Rectal smooth muscle tissue (tissue), 1 donor: Measurements from ENCODE around the gene HMCN1.

Experiments
- H3K27ac ChIP-seq: one replicate; pipeline ENCODE4 v1.7.0; 2013; ENCODE audit warnings: low read depth, low read length, inconsistent platforms
- H3K27me3 ChIP-seq: one replicate; pipeline ENCODE4 v1.7.0; 2013; ENCODE audit warnings: low read length; ENCODE audit not compliant: control insufficient read depth, insufficient read depth
- H3K36me3 ChIP-seq: one replicate; pipeline ENCODE4 v1.7.0; 2013; ENCODE audit warnings: low read length; ENCODE audit not compliant: control insufficient read depth, insufficient read depth
- H3K4me1 ChIP-seq: one replicate; pipeline ENCODE4 v1.7.0; 2013; ENCODE audit warnings: low read length; ENCODE audit not compliant: control insufficient read depth, insufficient read depth
- H3K4me3 ChIP-seq: one replicate; pipeline ENCODE4 v1.7.0; 2013; ENCODE audit warnings: low read length
- H3K9ac ChIP-seq: one replicate; pipeline ENCODE4 v1.7.0; 2013; ENCODE audit warnings: low read length

The HMCN1 gene

GRCh38 chr1:185938396-185938795 is 204.2 kb downstream of the HMCN1 start:
- H3K36me3 ChIP-seq: no peaks in the 10 kb centered on the region
- H3K27me3 ChIP-seq: no peaks in the 10 kb centered on the region
- no peak overlapping the region for H3K4me3 ChIP-seq
- H3K9ac ChIP-seq: no peak overlapping the region
- H3K4me1 ChIP-seq: no peaks in the 10 kb centered on the region
- no peak overlapping the region for H3K27ac ChIP-seq

- no peaks in the 10 kb centered on the region for H3K36me3 ChIP-seq
- no peak overlapping the region for H3K27ac ChIP-seq
- H3K4me3 ChIP-seq: no peak overlapping the region
- H3K4me1 ChIP-seq: no peaks in the 10 kb centered on the region
- H3K27me3 ChIP-seq: no peaks in the 10 kb centered on the region
- H3K9ac ChIP-seq: no peak overlapping the region
Measured at GRCh38 chr1:185939142-185939541, 205.0 kb downstream of the HMCN1 start.

GRCh38 chr1:185942961-185943360 is 208.8 kb downstream of the HMCN1 start:
- Histone ChIP-seq H3K9ac (no peak overlapping the region), H3K27me3 (no peaks in the 10 kb centered on the region), H3K4me1 (no peaks in the 10 kb centered on the region), H3K27ac (no peak overlapping the region), H3K36me3 (no peaks in the 10 kb centered on the region), H3K4me3 (no peak overlapping the region)

- Histone ChIP-seq H3K27me3 (no peaks in the 10 kb centered on the region), H3K4me3 (no peak overlapping the region), H3K4me1 (no peaks in the 10 kb centered on the region), H3K27ac (no peak overlapping the region), H3K36me3 (no peaks in the 10 kb centered on the region), H3K9ac (no peak overlapping the region)
Measured at GRCh38 chr1:185956881-185957280, 222.7 kb downstream of the HMCN1 start.

GRCh38 chr1:185957441-185958363 is 223.5 kb downstream of the HMCN1 start:
- no peak overlapping the region for H3K4me3 ChIP-seq
- H3K9ac ChIP-seq: no peak overlapping the region
- no peaks in the 10 kb centered on the region for H3K4me1 ChIP-seq
- H3K27me3 ChIP-seq: no peaks in the 10 kb centered on the region
- no peak overlapping the region for H3K27ac ChIP-seq
- H3K36me3 ChIP-seq: no peaks in the 10 kb centered on the region

GRCh38 chr1:185960422-185961321 is 226.5 kb downstream of the HMCN1 start:
- H3K9ac ChIP-seq: no peak overlapping the region
- H3K27ac ChIP-seq: no peak overlapping the region
- H3K36me3 ChIP-seq: no peaks in the 10 kb centered on the region
- no peaks in the 10 kb centered on the region for H3K4me1 ChIP-seq
- no peaks in the 10 kb centered on the region for H3K27me3 ChIP-seq
- no peak overlapping the region for H3K4me3 ChIP-seq

- Histone ChIP-seq H3K36me3 (no peaks in the 10 kb centered on the region), H3K27me3 (no peaks in the 10 kb centered on the region), H3K4me3 (no peak overlapping the region), H3K4me1 (no peaks in the 10 kb centered on the region), H3K9ac (no peak overlapping the region), H3K27ac (no peak overlapping the region)
Measured at GRCh38 chr1:185961664-185962063, 227.5 kb downstream of the HMCN1 start.

- H3K36me3 ChIP-seq: no peaks in the 10 kb centered on the region
- no peak overlapping the region for H3K9ac ChIP-seq
- no peak overlapping the region for H3K4me3 ChIP-seq
- no peaks in the 10 kb centered on the region for H3K4me1 ChIP-seq
- no peaks in the 10 kb centered on the region for H3K27me3 ChIP-seq
- no peak overlapping the region for H3K27ac ChIP-seq
Measured at GRCh38 chr1:185964946-185965345, 230.8 kb downstream of the HMCN1 start.

GRCh38 chr1:185965870-185966269 is 231.7 kb downstream of the HMCN1 start:
- no peaks in the 10 kb centered on the region for H3K4me1 ChIP-seq
- H3K9ac ChIP-seq: no peak overlapping the region
- H3K4me3 ChIP-seq: no peak overlapping the region
- peak overlapping the region; percentile 68 for H3K27ac ChIP-seq
- H3K36me3 ChIP-seq: no peaks in the 10 kb centered on the region
- H3K27me3 ChIP-seq: no peaks in the 10 kb centered on the region

GRCh38 chr1:185966471-185966870 is 232.3 kb downstream of the HMCN1 start:
- Histone ChIP-seq H3K27ac (peak overlapping the region; percentile 68), H3K27me3 (no peaks in the 10 kb centered on the region), H3K4me3 (no peak overlapping the region), H3K4me1 (no peaks in the 10 kb centered on the region), H3K36me3 (no peaks in the 10 kb centered on the region), H3K9ac (no peak overlapping the region)

GRCh38 chr1:185969028-185969427 is 234.8 kb downstream of the HMCN1 start:
- Histone ChIP-seq H3K4me1 (no peaks in the 10 kb centered on the region), H3K36me3 (no peaks in the 10 kb centered on the region), H3K27ac (peak overlapping the region; percentile 20), H3K4me3 (no peak overlapping the region), H3K27me3 (no peaks in the 10 kb centered on the region), H3K9ac (no peak overlapping the region)

GRCh38 chr1:185969524-185969991 is 235.4 kb downstream of the HMCN1 start:
- H3K4me3 ChIP-seq: no peak overlapping the region
- no peak overlapping the region for H3K9ac ChIP-seq
- H3K4me1 ChIP-seq: no peaks in the 10 kb centered on the region
- no peaks in the 10 kb centered on the region for H3K36me3 ChIP-seq
- H3K27me3 ChIP-seq: no peaks in the 10 kb centered on the region
- no peak overlapping the region for H3K27ac ChIP-seq
